PC-9 (cell line): Measurements from ENCODE around the gene DIRAS1. TPM values are rescaled to one million over a fixed set of nuclear protein-coding genes. Genes with fewer than 3 reads are reported as not detected.
A peak's percentile ranks its signal among the peaks of the same experiment; 100 is the strongest.

Experiments used
- BruUV-seq: library from RNA; stranded (reverse); fragments of 400-500 nt; replicated peaks from 2 replicates; lab custom pipeline; 2021; lab: Mats Ljungman, UMichigan
- CTCF ChIA-PET: fragments of 300-600 bp; sonication (Branson Sonifier 250); formaldehyde crosslinking; loops from one replicate; lab custom pipeline; 2022; ENCODE audit warnings: antibody characterized with exemption; lab: Charles Lee
- POLR2A ChIA-PET: fragments of 300-600 bp; sonication (Branson Sonifier 250); formaldehyde crosslinking; loops from one replicate; lab custom pipeline; 2022; ENCODE audit warnings: antibody characterized with exemption; ENCODE audit not compliant: unreplicated experiment; lab: Charles Lee
- DNase-seq, 2 experiments: peaks; one replicate each; pipeline versions ENCODE4 v3.0.0 to v3.0.0-alpha.2; 2015 to 2022; ENCODE audit warnings: mixed read lengths in 1 of 2
- H2AFZ ChIP-seq: fragments of 200-600 bp; sonication (generic); 2 replicates; pipeline ENCODE4 v1.8.1; 2017; ENCODE audit warnings: antibody characterized with exemption
- H3F3A ChIP-seq: fragments of 200-600 bp; sonication (generic); 2 replicates; pipeline ENCODE4 v1.8.1; 2017; ENCODE audit warnings: antibody characterized with exemption, mild to moderate bottlenecking, low read depth; ENCODE audit not compliant: insufficient read depth
- H3K27ac ChIP-seq: fragments of 200-600 bp; sonication (generic); 2 replicates; pipeline ENCODE4 v1.6.1; 2016; ENCODE audit warnings: mixed run types
- H3K27me3 ChIP-seq: fragments of 200-600 bp; sonication (generic); 2 replicates; pipeline ENCODE4 v1.6.1; 2016; ENCODE audit warnings: low read depth, mixed run types; ENCODE audit not compliant: insufficient read depth
- H3K36me3 ChIP-seq: fragments of 200-600 bp; sonication (generic); 2 replicates; pipeline ENCODE4 v1.6.1; 2016; ENCODE audit warnings: low read depth, mixed run types
- H3K4me1 ChIP-seq: fragments of 200-600 bp; sonication (generic); replicated peaks from 2 replicates; pipeline ENCODE4 v1.6.1; 2016; ENCODE audit warnings: mixed run types; ENCODE audit not compliant: insufficient read depth
- H3K4me2 ChIP-seq: fragments of 200-600 bp; sonication (generic); 2 replicates; pipeline ENCODE4 v1.6.1; 2017; ENCODE audit warnings: mixed run types
- H3K4me3 ChIP-seq: fragments of 200-600 bp; sonication (generic); 2 replicates; pipeline ENCODE4 v1.6.1; 2016; ENCODE audit warnings: mixed run types
- H3K79me2 ChIP-seq: fragments of 200-600 bp; sonication (generic); 2 replicates; pipeline ENCODE4 v1.6.1; 2017; ENCODE audit warnings: low read depth, mixed run types
- H3K9me2 ChIP-seq: fragments of 200-600 bp; sonication (generic); 2 replicates; pipeline ENCODE4 v1.8.1; 2017; ENCODE audit warnings: mild to moderate bottlenecking; ENCODE audit not compliant: insufficient read depth
- H3K9me3 ChIP-seq: fragments of 200-600 bp; sonication (generic); 2 replicates; pipeline ENCODE4 v1.8.1; 2016; ENCODE audit warnings: low read depth; ENCODE audit not compliant: insufficient read depth
- H4K20me1 ChIP-seq: fragments of 200-600 bp; sonication (generic); 2 replicates; pipeline ENCODE4 v1.8.1; 2017; ENCODE audit not compliant: insufficient read depth
- EZH2 ChIP-seq: fragments of 200-600 bp; sonication (generic); IDR thresholded peaks from 2 replicates; pipeline ENCODE4 v1.8.0; 2017; ENCODE audit warnings: antibody characterized with exemption, low read depth
- intact Hi-C: fragments of 100-400 bp; cut with micrococcal nuclease; formaldehyde crosslinking; loops from one replicate; pipeline ENCODE4 v1.10.0; 2022; ENCODE audit not compliant: unreplicated experiment
- total RNA-seq: library from RNA; stranded (reverse); gene quantifications from 2 replicates; pipeline ENCODE4 v1.2.3, GENCODE V29; 2021
- TF ChIP-seq, protein P1 (sequence below): fragments of 200-600 bp; sonication (generic); conservative IDR thresholded peaks from 2 replicates; pipeline ENCODE4 v1.6.1; 2017; ENCODE audit warnings: mixed run types, antibody characterized with exemption, mild to moderate bottlenecking, moderate library complexity

DIRAS1 gene
- total RNA-seq, 1 experiment from 2014 or later: 0.57 TPM

DNA sequence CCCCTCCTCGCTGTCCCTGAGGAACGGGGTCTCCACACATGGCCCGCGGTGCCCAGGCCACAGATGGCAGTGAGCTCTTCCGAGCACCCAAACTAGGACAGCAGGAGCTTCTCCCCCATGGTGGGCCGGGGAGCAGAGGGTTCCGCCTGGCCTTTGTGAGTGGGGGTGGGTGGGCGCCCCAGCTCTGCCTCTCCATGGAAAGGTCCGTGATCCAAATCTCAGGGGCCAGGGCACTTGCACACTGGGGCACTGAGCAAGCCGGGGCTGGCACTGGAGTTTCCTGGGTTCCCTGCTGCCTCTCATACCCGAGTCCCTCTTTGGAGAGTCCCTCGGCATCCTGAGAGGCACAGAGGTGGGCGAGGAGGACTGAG is 2.2 kb upstream of the DIRAS1 start:
- peak overlapping the region; percentile 50 for H3K4me2 ChIP-seq
- POLR2A ChIA-PET: no interaction called here
- intact Hi-C loops: no loop called here

DNA sequence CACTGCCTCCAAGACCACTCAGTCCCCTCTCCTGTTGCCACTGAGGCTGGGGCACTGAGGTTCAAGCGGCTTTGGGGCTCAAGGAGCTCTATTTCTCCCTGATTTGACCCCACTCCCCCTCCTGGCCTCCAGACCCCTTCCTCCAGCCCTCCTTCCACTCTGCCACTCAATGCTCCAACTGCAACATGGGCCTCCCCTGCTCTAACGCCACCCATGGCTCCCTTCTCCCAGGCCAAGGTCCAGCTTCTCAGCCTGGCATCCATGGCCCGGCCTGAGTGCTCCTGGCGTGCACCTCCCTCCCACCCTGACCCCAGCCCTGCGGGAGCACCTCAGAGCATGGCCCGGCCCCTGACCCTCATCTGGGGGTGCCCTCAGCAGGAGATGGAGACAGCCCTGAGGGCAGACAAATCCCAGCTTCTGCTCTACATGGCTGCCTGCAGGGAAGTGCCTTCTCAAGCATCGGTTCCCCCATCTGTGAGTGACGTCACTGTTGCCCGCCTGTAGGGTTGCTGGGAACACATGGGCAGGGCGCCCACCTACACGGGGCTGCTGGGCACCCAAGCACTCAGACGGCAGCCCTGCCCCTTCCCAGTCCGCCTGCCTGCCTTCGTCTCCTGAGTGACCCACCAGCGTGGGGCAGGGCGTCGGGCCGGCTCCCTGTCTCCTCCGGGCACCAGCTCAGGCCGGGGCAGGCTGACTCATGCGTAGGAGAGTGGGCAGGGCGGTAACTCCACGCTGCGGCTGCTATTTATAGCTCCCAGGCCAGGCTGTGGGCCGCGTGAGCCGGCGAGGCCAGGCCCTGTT is 1.6 kb upstream of the DIRAS1 start:
- Histone ChIP-seq H3K4me1 (peaks cover 22% of the 10 kb centered on the region; the same call in 1 of the 2 replicates), H4K20me1 (no peaks in the 10 kb centered on the region), H3K79me2 (no peaks in the 10 kb centered on the region), H3K36me3 (no peaks in the 10 kb centered on the region), H3K9me2 (no peaks in the 10 kb centered on the region), H3K4me3 (no peak overlapping the region), H3K9me3 (no peaks in the 10 kb centered on the region), H3K27me3 (peaks cover 27% of the 10 kb centered on the region), H3F3A (peaks cover 8% of the 10 kb centered on the region; the same call in 1 of the 2 replicates), H2AFZ (no peak overlapping the region), H3K27ac (no peak overlapping the region), H3K4me2 (peak overlapping the region; percentile 50)
- no TSS peak for BruUV-seq
- intact Hi-C loops: no loop called here
- ChIA-PET CTCF (no interaction called here), POLR2A (no interaction called here)
- peak; percentile 37 to 42 for DNase-seq
- no peak for TF ChIP-seq EZH2
- TF ChIP-seq, protein P1, sequence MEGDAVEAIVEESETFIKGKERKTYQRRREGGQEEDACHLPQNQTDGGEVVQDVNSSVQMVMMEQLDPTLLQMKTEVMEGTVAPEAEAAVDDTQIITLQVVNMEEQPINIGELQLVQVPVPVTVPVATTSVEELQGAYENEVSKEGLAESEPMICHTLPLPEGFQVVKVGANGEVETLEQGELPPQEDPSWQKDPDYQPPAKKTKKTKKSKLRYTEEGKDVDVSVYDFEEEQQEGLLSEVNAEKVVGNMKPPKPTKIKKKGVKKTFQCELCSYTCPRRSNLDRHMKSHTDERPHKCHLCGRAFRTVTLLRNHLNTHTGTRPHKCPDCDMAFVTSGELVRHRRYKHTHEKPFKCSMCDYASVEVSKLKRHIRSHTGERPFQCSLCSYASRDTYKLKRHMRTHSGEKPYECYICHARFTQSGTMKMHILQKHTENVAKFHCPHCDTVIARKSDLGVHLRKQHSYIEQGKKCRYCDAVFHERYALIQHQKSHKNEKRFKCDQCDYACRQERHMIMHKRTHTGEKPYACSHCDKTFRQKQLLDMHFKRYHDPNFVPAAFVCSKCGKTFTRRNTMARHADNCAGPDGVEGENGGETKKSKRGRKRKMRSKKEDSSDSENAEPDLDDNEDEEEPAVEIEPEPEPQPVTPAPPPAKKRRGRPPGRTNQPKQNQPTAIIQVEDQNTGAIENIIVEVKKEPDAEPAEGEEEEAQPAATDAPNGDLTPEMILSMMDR: no peak

More for the DNA sequence above, 2.2 kb upstream of the DIRAS1 start:
- Histone ChIP-seq H4K20me1 (no peaks in the 10 kb centered on the region), H3K36me3 (no peaks in the 10 kb centered on the region), H3K27me3 (peaks cover 27% of the 10 kb centered on the region), H3K4me3 (no peak overlapping the region), H3K27ac (no peak overlapping the region), H3K9me2 (no peaks in the 10 kb centered on the region), H3K79me2 (no peaks in the 10 kb centered on the region), H3K9me3 (no peaks in the 10 kb centered on the region), H3F3A (peaks cover 8% of the 10 kb centered on the region; the same call in 1 of the 2 replicates), H2AFZ (no peak overlapping the region), H3K4me1 (peaks cover 25% of the 10 kb centered on the region; the same call in 1 of the 2 replicates)
- TF ChIP-seq EZH2: no peak
- TF ChIP-seq, protein P1: no peak
- CTCF ChIA-PET: no interaction called here
- DNase-seq: no peak
- BruUV-seq: no TSS peak

DNA sequence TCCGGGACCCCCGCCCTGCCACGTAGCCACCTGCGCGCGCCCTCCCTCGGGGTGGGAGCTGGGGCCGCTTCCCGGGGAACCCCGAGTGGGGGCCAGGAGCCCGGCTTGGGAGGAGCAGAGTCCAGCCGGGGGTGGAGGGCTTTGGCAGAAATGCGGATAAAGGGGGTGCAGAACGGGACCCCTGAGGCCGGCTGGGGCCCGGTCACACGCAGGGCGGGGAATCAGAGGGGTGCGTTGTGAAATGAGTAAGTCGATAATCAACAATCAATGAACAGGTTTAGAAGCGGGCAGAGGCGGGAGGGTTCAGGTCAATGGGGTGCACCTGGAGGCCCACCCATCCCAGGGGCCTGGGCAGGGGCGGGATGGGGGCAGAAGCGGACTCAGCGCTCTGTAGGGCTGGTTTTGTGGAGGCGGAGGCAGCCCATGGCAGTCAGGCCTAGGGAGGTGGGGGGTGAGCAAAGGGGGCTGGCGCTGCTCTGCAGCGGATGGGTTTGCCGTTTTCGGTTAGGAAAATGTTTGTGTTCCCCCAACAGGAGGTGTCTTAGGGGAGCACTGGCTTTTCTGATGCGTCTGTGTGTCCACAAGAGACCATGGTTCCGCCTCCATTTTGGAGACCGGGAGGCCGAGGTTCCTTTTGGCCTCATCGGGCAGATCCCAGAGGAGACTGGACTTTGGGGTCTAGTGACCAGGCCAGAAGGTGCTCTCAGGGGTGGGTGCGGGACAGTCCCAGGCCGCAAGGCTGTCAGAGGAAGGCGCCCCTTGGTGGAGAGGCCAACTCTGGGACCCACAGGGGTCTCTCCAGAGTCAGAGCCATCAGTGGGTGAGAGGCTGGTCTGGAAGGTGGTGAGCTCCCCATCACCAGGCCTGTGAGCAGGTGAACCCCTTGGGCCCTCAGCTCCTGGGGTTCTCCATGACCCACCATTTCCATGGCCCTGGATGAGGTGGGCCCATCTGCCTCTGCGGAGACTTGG is 683 bp upstream of the DIRAS1 start:
- no peak for DNase-seq
- H3F3A ChIP-seq: peaks cover 2% of the 10 kb centered on the region; the same call in 1 of the 2 replicates
- TF ChIP-seq EZH2: no peak
- TF ChIP-seq, protein P1: no peak
- H3K9me2 ChIP-seq: no peaks in the 10 kb centered on the region
- H4K20me1 ChIP-seq: no peaks in the 10 kb centered on the region
- ChIA-PET CTCF (no interaction called here), POLR2A (no interaction called here)
- H3K36me3 ChIP-seq: no peaks in the 10 kb centered on the region
- no peak overlapping the region for H2AFZ ChIP-seq
- intact Hi-C loops: no loop called here
- no TSS peak for BruUV-seq
- peaks cover 27% of the 10 kb centered on the region for H3K27me3 ChIP-seq
- no peak overlapping the region for H3K4me3 ChIP-seq
- 0 out of 2 replicates have a peak, but pooled peaks cover 13% of the 10 kb centered on the region for H3K4me1 ChIP-seq
- H3K27ac ChIP-seq: no peak overlapping the region
- H3K4me2 ChIP-seq: no peak overlapping the region
- H3K9me3 ChIP-seq: no peaks in the 10 kb centered on the region
- no peaks in the 10 kb centered on the region for H3K79me2 ChIP-seq
